Cortex of kidney (tissue), 1 donor: ENCODE data around the gene SLC25A21.
"Not testable (repeated sequence)": the region's sequence is repeated elsewhere in the genome, so short reads cannot be mapped to it uniquely, and the experiment has no call there.

Experiments used
- DNase-seq: peaks from one replicate; lab custom pipeline; 2025; lab: John Stamatoyannopoulos, UW

The SLC25A21 gene

GRCh38 chr14:37172024-37172869, at the start of gene SLC25A21:
TSS of gene SLC25A21 (minus strand) at chr14:37172606.
- DNase-seq, result peak; percentile 14

DNA sequence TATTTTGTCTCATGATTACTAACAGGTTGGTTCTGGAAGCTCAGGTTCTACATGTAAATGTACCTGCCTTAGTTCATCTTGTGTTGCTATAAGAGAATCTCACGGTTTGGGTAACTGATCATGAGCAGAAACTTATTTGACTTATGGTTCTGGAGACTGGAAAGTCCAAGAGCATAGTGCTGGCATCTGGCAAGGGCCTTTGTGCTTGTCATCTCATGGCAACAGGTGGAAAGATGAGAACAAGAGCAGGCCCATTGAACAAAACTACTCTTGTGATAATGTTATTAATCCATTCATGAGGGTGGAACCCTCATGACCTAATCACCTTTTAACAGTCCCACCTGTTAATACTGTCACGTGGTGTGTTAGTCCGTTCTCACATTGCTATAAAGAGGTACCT, 48.7 kb upstream of the SLC25A21 start:
- no peak for DNase-seq

DNA sequence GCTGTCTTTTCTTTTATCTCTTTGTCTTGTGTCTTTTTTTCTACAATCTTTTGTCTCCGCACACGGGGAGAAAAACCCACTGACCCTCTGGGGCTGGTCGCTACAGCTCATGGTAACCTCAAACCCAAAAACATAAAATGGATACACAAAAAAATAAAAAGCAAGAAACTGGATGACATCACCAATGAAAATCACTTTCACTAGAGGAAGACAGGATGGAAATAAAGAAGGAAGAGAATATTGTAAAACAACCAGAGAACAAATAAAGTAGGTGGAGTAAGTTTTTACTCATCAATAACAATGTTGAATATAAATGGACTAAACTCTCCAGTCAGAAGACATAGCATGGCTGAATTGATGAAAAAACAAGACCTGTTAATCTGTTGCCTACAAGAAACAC, 42.9 kb upstream of the SLC25A21 start:
- DNase-seq, result no peak

- DNase-seq, result no peak
Observed at GRCh38 chr14:37213016-37213415, 40.6 kb upstream of the SLC25A21 start.

- DNase-seq, result no peak
Observed at GRCh38 chr14:37210448-37210847, 38.0 kb upstream of the SLC25A21 start.

GRCh38 chr14:37209617-37210016, 37.2 kb upstream of the SLC25A21 start:
- DNase-seq, result not testable (repeated sequence)

GRCh38 chr14:37205623-37206605, 33.5 kb upstream of the SLC25A21 start:
- DNase-seq, result not testable (repeated sequence)

DNA sequence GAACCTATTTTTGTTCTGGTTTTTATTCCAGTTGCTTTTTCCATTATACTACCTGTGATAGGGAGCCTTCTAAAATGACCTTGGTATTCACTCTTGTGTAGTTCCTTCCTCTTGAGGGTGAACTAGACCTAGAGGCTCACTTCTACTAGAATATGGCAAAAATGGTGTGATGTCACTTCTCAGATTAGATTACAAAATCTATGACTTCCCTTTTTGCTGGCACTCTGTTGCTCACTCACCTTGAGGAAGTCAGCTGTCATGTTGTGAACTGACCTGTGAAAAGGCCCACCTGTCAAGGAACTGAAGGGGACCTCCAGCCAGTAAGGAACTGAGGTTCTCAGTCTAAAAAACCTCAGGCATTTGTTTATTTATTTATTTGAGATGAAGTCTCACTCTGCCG, 31.0 kb upstream of the SLC25A21 start:
- no peak for DNase-seq

DNA sequence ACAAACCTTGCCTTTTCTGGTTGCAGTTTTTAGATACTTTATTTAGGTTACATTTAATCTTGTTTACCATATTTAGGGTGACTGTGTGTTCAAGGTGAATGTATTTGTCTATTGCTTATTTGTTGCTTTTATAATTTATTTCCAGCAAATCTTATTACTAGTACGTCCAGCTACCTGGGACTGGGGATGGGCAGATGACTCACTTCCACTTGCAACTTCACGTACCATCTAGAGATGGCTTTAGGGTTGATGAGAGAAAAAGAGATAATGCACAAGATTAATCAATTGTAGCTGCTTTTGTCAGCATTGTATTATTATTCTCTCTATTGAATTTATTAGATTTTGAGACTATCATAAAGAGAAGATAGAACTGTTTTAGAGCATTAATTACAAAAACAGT, 30.4 kb upstream of the SLC25A21 start:
- no peak for DNase-seq

GRCh38 chr14:37202265-37202664, 29.9 kb upstream of the SLC25A21 start:
- no peak for DNase-seq

- no peak for DNase-seq
Observed at GRCh38 chr14:37201724-37202123, 29.3 kb upstream of the SLC25A21 start.

- no peak for DNase-seq
Observed at GRCh38 chr14:37198907-37199306, 26.5 kb upstream of the SLC25A21 start.

DNA sequence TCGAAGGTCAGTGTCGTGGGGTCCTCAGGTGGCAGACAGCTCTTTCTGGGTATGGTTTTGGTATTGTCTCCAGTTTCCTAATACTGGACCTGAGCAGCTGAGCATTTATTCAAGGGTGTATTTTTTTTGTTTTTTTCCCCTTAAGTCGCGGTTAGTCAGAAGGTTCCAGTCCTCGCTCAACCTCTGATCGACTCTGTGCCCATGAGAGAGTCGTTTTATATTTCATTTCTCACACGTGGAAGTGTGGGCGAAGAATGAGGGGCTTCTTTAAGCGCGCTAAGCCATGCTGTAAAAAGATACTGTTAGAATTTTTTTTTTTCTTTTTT, 25.8 kb upstream of the SLC25A21 start:
- no peak for DNase-seq

DNA sequence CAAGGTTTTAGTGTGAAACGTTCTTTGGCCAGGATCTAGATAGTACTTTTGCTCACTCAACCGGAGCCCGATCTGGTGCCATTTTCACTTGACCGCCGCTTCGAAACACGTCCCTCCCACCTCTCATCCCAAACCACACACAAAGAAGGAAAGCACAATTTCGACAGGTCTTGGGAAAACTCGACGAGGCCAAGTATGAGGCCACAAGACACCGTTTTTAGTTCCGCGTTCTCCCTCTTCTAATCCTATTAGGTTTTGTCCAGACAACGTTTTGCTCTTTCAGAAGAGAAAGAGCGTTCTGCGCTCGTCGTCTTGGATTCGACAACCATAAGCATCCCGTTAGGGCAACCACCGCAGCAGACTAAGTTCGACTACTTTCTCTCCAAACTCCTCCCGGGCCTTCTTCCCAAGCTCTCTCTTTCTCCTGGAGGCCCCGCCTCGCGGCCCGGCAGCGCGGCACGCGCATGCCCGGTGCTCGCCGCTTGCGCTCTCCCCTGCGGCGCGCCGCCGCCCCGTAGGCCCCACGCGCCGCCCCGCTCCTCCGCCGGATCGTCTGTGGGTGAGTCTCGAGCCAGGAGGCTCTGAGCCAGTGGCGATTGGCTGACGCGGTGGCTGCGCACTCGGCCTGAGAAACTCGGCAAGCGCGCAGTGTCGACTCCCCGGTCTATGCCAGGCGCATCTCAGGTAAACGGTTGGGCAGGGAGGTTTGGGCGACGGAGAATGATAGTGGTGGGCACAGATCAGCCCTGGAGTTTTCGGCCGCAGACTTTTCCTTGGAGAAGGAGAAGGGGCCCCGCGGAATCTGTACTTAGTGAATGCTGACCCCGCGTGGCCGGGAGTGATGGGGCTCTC, 25.2 kb upstream of the SLC25A21 start, which contains the start of gene MIPOL1:
Gene MIPOL1, plus strand, starts transcription at position 517 of the 852 bp plus-strand sequence. CDS start 49,952 bp downstream, outside the sequence.
- no peak for DNase-seq

DNA sequence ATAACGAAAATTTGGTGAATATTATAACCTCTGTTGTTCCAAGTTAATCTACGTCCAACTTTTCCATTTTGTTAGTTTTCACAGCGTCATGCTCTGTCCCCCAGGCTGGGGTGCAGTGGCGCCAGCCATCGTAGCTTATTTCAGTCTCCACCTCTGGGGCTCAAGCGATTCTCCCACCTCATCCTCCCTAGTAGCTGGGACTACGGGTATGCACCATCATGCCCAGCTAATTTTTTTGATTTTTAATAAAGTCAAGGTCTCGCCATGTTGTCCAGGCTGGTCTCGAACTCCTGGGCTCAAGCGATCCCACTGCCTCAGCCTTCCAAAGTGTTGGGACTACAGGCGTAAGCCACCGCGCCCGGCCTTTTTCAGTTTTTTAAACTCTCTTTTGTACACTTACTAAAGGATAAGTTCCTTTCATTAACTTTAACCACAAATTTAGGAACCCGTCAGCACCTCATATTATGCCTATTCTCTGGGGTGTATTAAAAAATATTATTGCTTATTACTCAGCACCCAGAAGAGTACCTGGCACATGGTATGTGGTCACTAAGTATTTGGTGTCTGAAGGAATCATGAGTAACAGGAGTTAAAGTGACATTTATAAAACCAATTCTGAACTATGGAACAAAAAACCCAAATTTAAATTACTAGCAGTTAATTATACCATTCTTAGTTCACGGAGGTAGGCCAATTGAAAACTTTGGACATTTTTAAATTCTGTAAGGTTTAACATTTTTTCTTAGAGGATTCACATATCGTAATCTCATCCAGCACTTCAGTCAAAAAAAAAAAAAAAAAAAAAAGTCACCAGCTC, 24.4 kb upstream of the SLC25A21 start:
- DNase-seq, result no peak

GRCh38 chr14:37195327-37195726, 22.9 kb upstream of the SLC25A21 start:
- DNase-seq, result no peak

DNA sequence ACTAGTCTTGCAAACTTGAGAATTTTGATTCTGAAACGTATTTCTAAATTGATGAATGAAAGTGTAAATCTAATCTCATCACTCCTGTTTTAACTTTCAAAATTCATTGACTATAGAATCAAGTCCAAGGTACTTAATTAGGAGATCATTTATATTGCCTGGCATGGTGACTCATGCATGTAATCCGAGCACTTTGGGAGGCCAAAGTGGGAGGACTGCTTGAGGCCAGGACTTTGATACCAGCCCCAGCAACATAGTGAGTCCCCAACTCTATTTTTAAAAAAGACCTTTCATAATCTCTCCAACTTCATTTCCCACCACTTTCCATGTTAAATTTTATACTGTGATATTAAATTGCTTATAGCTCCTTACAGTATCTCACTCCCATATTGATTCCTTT, 22.3 kb upstream of the SLC25A21 start:
- DNase-seq, result no peak

GRCh38 chr14:37189733-37190132, 17.3 kb upstream of the SLC25A21 start:
- not testable (repeated sequence) for DNase-seq

GRCh38 chr14:37187840-37188577, 15.6 kb upstream of the SLC25A21 start:
- DNase-seq, result not testable (repeated sequence)

DNA sequence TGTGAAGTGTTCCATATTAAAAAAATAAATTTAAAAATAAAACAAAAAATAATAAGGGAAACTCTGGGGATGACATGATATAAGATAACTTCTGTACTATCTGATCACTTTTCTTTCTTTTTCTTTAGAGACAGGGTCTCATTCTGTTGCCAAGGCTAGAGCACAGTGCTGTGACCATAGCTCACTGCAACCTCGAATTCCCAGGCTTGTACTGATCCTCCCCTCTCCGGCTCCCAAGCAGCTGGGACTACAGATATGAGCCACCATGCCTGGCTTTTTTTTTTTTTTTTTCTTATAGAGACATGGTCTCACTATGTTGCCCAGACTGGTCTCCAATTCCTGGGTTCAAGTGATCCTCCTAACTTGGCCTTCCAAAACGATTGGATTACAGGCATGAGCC, 14.9 kb upstream of the SLC25A21 start:
- no peak for DNase-seq
